Thoracic aorta (tissue), 2 donors: ENCODE measurements around the gene FADS2. TPM values are rescaled to one million over a fixed set of nuclear protein-coding genes. Genes with fewer than 3 reads are reported as not detected.

ENCODE experiments used
- ATAC-seq: fragments of 150-250 bp; one replicate; pipeline ENCODE4 v1.8.0; 2017; ENCODE audit warnings: low read depth; ENCODE audit not compliant: insufficient number of reproducible peaks, low FRiP score
- DNase-seq: peaks from one replicate; pipeline ENCODE4 v3.0.0-alpha.2; 2020; ENCODE audit warnings: low spot score
- H3K27ac ChIP-seq, 2 donors: fragments of 200-600 bp; sonication (generic); 1 replicate in 1 of 2; 2 replicates in 1 of 2; pipeline ENCODE4 v1.5.1; 2016; ENCODE audit warnings: mild to moderate bottlenecking in 2 of 2, moderate library complexity in 2 of 2
- H3K27me3 ChIP-seq: fragments of 200-600 bp; sonication (generic); replicated peaks from 2 replicates; pipeline ENCODE4 v1.6.0; 2016; ENCODE audit warnings: mild to moderate bottlenecking; ENCODE audit not compliant: insufficient read depth
- H3K36me3 ChIP-seq: fragments of 200-600 bp; sonication (generic); one replicate; pipeline ENCODE4 v1.5.1; 2016
- H3K4me1 ChIP-seq, 2 donors: fragments of 200-600 bp; sonication (generic); 1 replicate in 1 of 2; 2 replicates in 1 of 2; pipeline versions ENCODE4 v1.5.1 to v1.6.0; 2016; ENCODE audit warnings: low read depth in 2 of 2, mild to moderate bottlenecking in 1 of 2; ENCODE audit not compliant: control insufficient read depth in 1 of 2
- H3K4me3 ChIP-seq: fragments of 200-600 bp; sonication (generic); 2 replicates; pipeline ENCODE4 v1.5.1; 2016; ENCODE audit warnings: mild to moderate bottlenecking
- H3K9me3 ChIP-seq: fragments of 200-600 bp; sonication (generic); 2 replicates; pipeline ENCODE4 v1.5.1; 2016
- total RNA-seq, 2 donors: library from RNA; depleted of rRNA; stranded (reverse); fragments of >200 nt; gene quantifications; one replicate each; pipeline versions ENCODE4 v1.1.0 to v1.2.3, GENCODE V29; 2016
- TF ChIP-seq, protein P1 (sequence below): fragments of 200-600 bp; sonication (generic); IDR thresholded peaks from one replicate; pipeline ENCODE4 v1.5.1; 2019; ENCODE audit warnings: antibody characterized with exemption

The FADS2 gene
- total RNA-seq, 2 donors from 2014 or later = 89.2 to 234 TPM

GRCh38 chr11:61854966-61855714, 27.0 kb downstream of the FADS2 start:
- Histone ChIP-seq H3K4me3 (no peak overlapping the region), H3K36me3 (peaks cover 38% of the 10 kb centered on the region), H3K9me3 (no peaks in the 10 kb centered on the region), H3K4me1 (peaks cover 15 to 24% of the 10 kb centered on the region in 2 donors), H3K27me3 (no peaks in the 10 kb centered on the region), H3K27ac (no peak overlapping the region)
- no peak for DNase-seq
- no peak for ATAC-seq
- TF ChIP-seq, protein P1, sequence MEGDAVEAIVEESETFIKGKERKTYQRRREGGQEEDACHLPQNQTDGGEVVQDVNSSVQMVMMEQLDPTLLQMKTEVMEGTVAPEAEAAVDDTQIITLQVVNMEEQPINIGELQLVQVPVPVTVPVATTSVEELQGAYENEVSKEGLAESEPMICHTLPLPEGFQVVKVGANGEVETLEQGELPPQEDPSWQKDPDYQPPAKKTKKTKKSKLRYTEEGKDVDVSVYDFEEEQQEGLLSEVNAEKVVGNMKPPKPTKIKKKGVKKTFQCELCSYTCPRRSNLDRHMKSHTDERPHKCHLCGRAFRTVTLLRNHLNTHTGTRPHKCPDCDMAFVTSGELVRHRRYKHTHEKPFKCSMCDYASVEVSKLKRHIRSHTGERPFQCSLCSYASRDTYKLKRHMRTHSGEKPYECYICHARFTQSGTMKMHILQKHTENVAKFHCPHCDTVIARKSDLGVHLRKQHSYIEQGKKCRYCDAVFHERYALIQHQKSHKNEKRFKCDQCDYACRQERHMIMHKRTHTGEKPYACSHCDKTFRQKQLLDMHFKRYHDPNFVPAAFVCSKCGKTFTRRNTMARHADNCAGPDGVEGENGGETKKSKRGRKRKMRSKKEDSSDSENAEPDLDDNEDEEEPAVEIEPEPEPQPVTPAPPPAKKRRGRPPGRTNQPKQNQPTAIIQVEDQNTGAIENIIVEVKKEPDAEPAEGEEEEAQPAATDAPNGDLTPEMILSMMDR = no peak

DNA sequence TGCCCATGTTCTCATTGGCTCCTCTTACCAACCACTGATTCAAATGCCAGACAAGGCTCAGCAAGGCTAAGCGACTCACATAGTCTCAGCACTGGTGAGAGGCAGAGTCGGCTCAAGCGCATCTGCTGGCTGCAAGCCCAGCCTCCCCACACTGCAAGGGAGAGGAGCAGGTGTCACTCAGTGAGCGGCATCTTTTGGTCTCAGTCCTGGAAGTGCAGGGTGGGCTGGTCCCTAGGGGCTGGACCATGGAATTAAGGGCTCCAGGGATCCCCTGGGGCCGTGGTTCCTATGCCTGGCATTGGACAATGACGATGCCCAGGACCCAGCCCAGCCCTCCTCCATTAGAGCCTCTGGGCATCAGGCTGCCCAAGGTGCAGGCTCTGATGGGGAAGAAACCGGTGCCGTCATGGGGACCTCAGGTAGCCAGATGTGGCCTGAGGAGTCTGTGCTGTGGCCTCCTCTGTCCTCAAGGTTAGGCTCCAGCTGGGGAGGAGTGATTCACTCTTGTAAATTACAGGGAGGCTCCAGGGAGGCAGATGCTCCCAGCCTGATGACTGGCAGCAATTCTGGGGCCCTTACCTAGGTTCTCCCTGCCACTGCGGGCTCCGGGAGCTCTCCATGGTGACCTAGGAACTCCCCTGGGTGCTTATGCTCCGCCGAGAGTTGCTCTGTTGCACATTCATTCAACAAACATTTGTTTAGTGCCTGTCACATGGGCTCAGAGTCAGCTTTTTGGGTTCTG, 28.0 kb downstream of the FADS2 start:
- Histone ChIP-seq H3K36me3 (peaks cover 38% of the 10 kb centered on the region), H3K27me3 (no peaks in the 10 kb centered on the region), H3K9me3 (no peaks in the 10 kb centered on the region), H3K4me3 (no peak overlapping the region), H3K4me1 (peaks cover 9 to 22% of the 10 kb centered on the region in 2 donors), H3K27ac (no peak overlapping the region)
- no peak for DNase-seq
- no peak for ATAC-seq
- TF ChIP-seq, protein P1 = no peak

DNA sequence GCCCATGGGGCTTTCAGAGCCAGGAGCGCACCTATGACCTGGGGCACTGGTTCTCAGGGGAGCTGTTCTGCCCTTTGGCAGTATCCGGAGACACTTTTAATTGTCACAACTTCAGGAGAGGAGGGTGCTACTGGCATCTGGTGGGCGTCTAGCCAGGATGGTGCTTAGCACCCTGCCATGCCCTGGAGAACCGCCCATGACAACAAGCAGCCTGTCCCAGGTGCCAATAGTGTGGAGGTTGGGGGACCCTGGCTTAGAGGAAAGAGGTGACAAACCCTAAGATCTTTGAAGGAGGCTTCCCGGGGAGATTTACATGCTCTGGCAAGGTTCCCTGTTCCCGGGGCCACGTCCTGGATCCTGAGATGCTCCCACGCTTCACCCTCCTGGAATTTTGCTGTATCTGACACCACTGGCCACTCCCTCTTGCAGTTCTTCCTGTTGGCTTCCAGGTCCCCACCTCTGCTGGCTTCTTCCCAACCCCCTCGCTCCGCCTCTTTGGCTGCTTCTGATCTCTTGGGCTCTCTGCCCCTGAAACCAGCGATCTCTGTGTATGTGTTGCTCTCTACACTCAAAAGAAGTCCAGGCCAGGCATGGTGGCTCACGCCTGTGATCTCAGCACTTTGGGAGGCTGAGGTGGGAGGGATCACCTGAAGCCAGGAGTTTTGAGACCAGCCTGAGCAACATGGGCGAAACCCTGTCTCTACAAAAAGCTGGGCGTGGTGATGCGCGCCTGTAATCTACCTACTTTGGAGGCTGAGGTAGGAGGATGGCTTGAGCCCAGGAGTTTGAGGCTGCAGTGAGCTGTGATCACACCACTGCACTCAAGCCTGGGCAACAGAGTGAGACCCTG, 32.2 kb downstream of the FADS2 start:
- H3K27ac ChIP-seq = peak overlapping the region in 1 of 2 donors; percentile 28
- DNase-seq (no peak), ATAC-seq (no peak)

DNA sequence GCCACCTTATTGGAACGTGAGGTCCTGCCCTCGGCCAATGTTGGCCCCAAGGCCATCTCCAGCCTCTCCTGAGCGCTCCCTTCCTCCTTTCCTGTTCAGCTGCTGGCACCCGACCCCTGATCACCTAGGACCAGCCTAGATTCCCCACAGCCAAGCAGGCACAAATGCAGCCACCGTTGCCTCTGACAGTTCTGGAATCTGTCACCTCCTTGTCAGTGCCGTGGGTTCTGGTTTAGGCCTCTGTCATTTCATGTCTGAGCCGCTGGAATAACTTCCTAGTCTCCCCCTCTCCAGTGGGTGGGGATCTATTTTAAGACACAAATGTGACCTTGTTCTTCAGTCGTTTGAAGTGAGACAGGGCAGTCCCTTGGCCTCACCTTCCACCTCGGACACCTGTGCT, 33.5 kb downstream of the FADS2 start:
- Histone ChIP-seq H3K36me3 (peaks cover 48% of the 10 kb centered on the region), H3K27ac (no peak overlapping the region), H3K9me3 (no peaks in the 10 kb centered on the region), H3K27me3 (no peaks in the 10 kb centered on the region), H3K4me3 (no peak overlapping the region), H3K4me1 (peaks cover 0 to 11% of the 10 kb centered on the region in 2 donors)
- TF ChIP-seq, protein P1 = no peak
- DNase-seq (no peak), ATAC-seq (no peak)

More for the DNA sequence above, 32.2 kb downstream of the FADS2 start:
- TF ChIP-seq, protein P1 = no peak
- peaks cover 42% of the 10 kb centered on the region for H3K36me3 ChIP-seq
- no peak overlapping the region for H3K4me3 ChIP-seq
- peaks cover 0 to 11% of the 10 kb centered on the region in 2 donors for H3K4me1 ChIP-seq
- H3K9me3 ChIP-seq = no peaks in the 10 kb centered on the region
- H3K27me3 ChIP-seq = no peaks in the 10 kb centered on the region
